ENCODE measurements around the gene PYGL.
"Not testable (repeated sequence)": the region's sequence is repeated elsewhere in the genome, so short reads cannot be mapped to it uniquely, and the experiment has no call there.

Gene PYGL

GRCh38 chr14:50943943-50944646 is at the start of gene PYGL:
TSS of gene PYGL (minus strand) at chr14:50944483. CDS start at chr14:50944403, 80 bp downstream.
- no peak for DNase-seq (ENCODE audit: low read depth)

- DNase-seq (ENCODE audit: low read depth) = no peak
Measured at GRCh38 chr14:50985859-50986331, 41.6 kb upstream of the PYGL start.

- no peak for DNase-seq (ENCODE audit: low read depth)
Measured at GRCh38 chr14:50985124-50985858, 41.0 kb upstream of the PYGL start.

- DNase-seq (ENCODE audit: low read depth) = no peak
Measured at GRCh38 chr14:50984036-50984710, 39.9 kb upstream of the PYGL start.

- no peak for DNase-seq (ENCODE audit: low read depth)
Measured at GRCh38 chr14:50979941-50980850, 35.9 kb upstream of the PYGL start.

- no peak for DNase-seq (ENCODE audit: low read depth)
Measured at GRCh38 chr14:50978888-50979287, 34.6 kb upstream of the PYGL start.

- no peak for DNase-seq (ENCODE audit: low read depth)
Measured at GRCh38 chr14:50978529-50978871, 34.2 kb upstream of the PYGL start.

- no peak for DNase-seq (ENCODE audit: low read depth)
Measured at GRCh38 chr14:50977863-50978528, 33.7 kb upstream of the PYGL start.

- no peak for DNase-seq (ENCODE audit: low read depth)
Measured at GRCh38 chr14:50974118-50974517, 29.8 kb upstream of the PYGL start.

GRCh38 chr14:50972734-50973133 is 28.5 kb upstream of the PYGL start:
- no peak for DNase-seq (ENCODE audit: low read depth)

GRCh38 chr14:50970886-50971781 is 26.9 kb upstream of the PYGL start:
- DNase-seq (ENCODE audit: low read depth) = no peak

GRCh38 chr14:50967790-50968189 is 23.5 kb upstream of the PYGL start:
- no peak for DNase-seq (ENCODE audit: low read depth)

- DNase-seq (ENCODE audit: low read depth) = no peak
Measured at GRCh38 chr14:50967103-50967502, 22.8 kb upstream of the PYGL start.

- no peak for DNase-seq (ENCODE audit: low read depth)
Measured at GRCh38 chr14:50964683-50965390, 20.6 kb upstream of the PYGL start.

GRCh38 chr14:50963919-50964318 is 19.6 kb upstream of the PYGL start:
- DNase-seq (ENCODE audit: low read depth) = no peak

- DNase-seq (ENCODE audit: low read depth) = no peak
Measured at GRCh38 chr14:50961605-50962221, 17.4 kb upstream of the PYGL start.

GRCh38 chr14:50957296-50957695 is 13.0 kb upstream of the PYGL start:
- no peak for DNase-seq (ENCODE audit: low read depth)

- DNase-seq (ENCODE audit: low read depth) = not testable (repeated sequence)
Measured at GRCh38 chr14:50956421-50956820, 12.1 kb upstream of the PYGL start.

GRCh38 chr14:50955373-50956043 is 11.2 kb upstream of the PYGL start:
- DNase-seq (ENCODE audit: low read depth) = no peak
